ENCODE data around the gene FBXL20.

DNA sequence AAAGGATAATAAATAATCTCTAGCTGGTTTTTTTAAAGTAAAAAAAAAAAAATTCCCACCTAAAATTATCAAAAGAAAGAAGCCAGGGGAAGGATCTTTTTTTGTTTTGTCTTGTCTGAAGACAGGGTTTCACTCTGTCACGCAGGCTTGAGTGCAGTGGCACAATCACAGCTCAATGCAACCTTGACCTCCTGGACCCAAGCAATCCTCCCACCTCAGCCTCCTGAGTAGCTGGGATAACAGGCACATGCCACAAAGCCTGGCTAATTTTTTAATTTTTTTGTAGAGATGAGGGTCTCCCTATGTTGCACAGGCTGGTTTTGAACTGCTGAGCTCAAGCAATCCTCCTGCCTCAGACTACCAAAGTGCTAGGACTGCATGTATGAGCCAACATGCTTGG is 97.2 kb downstream of the FBXL20 start:
- TF ChIP-seq GLIS3 (CRISPR knock-in tag; IDR thresholded peaks at IDR 0.05): no peak
- TF ChIP-seq ZNF8 (CRISPR knock-in tag; IDR thresholded peaks at IDR 0.05): no peak
- no peak for TF ChIP-seq ZNF70 (CRISPR knock-in tag; IDR thresholded peaks at IDR 0.05)
- no peak for TF ChIP-seq ZNF565 (CRISPR knock-in tag; conservative IDR thresholded peaks at IDR 0.05; ENCODE audit: low read depth)
- no peak for TF ChIP-seq ZFP3 (CRISPR knock-in tag; IDR thresholded peaks at IDR 0.05)
- no peak for TF ChIP-seq ARNTL (CRISPR knock-in tag; IDR thresholded peaks at IDR 0.05; ENCODE audit: borderline replicate concordance, low read depth)
- no peak for TF ChIP-seq OSR1 (CRISPR knock-in tag; IDR thresholded peaks at IDR 0.05)
- TF ChIP-seq, protein P1, sequence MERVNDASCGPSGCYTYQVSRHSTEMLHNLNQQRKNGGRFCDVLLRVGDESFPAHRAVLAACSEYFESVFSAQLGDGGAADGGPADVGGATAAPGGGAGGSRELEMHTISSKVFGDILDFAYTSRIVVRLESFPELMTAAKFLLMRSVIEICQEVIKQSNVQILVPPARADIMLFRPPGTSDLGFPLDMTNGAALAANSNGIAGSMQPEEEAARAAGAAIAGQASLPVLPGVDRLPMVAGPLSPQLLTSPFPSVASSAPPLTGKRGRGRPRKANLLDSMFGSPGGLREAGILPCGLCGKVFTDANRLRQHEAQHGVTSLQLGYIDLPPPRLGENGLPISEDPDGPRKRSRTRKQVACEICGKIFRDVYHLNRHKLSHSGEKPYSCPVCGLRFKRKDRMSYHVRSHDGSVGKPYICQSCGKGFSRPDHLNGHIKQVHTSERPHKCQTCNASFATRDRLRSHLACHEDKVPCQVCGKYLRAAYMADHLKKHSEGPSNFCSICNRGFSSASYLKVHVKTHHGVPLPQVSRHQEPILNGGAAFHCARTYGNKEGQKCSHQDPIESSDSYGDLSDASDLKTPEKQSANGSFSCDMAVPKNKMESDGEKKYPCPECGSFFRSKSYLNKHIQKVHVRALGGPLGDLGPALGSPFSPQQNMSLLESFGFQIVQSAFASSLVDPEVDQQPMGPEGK (CRISPR knock-in tag; IDR thresholded peaks at IDR 0.05; ENCODE audit: borderline replicate concordance): no peak
